GM12878 (cell line): ENCODE results near the gene S100G. TPM values are rescaled to one million over a fixed set of nuclear protein-coding genes. Genes with fewer than 3 reads are reported as not detected.

ENCODE experiments used
- ATAC-seq: fragments of 200-7000 bp; cut with Tn5 transposase; 3 replicates; pipeline ENCODE4 v1.9.1; 2020; ENCODE audit warnings: mild to moderate bottlenecking, moderate library complexity
- BruUV-seq: library from RNA; stranded (reverse); fragments of 400-500 nt; replicated peaks from 2 replicates; lab custom pipeline; 2021; lab: Mats Ljungman, UMichigan
- CTCF ChIA-PET: fragments of 300-600 bp; sonication (Branson Sonifier 250); formaldehyde crosslinking; extraction: SDS; loops from one replicate; lab custom pipeline; 2021; ENCODE audit warnings: inconsistent platforms; lab: Yijun Ruan, JAX
- POLR2A ChIA-PET: fragments of 350-600 bp; formaldehyde crosslinking; extraction: SDS; loops from one replicate; lab custom pipeline; 2021; ENCODE audit warnings: inconsistent platforms; lab: Charles Lee
- RAD21 ChIA-PET: fragments of 300-600 bp; sonication (Branson Sonifier 250); formaldehyde crosslinking; loops from one replicate; lab custom pipeline; 2023; ENCODE audit warnings: antibody characterized with exemption; ENCODE audit not compliant: unreplicated experiment; lab: Charles Lee
- SMC1A ChIA-PET: fragments of 300-600 bp; sonication (Branson Sonifier 250); formaldehyde crosslinking; loops from one replicate; lab custom pipeline; 2023; ENCODE audit not compliant: unreplicated experiment, uncharacterized antibody; lab: Charles Lee
- DNase-seq: peaks from one replicate; pipeline ENCODE4 v3.0.0-alpha.2; 2011; ENCODE audit warnings: low read depth, low spot score
- FAIRE-seq: peaks from 3 replicates; lab custom pipeline; 2011; peaks lifted over from hg19 to GRCh38; lab: Jason Lieb, UNC
- H2AFZ ChIP-seq: 2 replicates; pipeline ENCODE4 v1.6.0; 2011; ENCODE audit warnings: low read depth, low read length, control low read depth; ENCODE audit not compliant: control insufficient read depth
- H3K27ac ChIP-seq: 2 replicates; pipeline ENCODE4 v1.5.1; 2011; ENCODE audit warnings: control low read depth; ENCODE audit not compliant: control insufficient read depth, insufficient read depth
- H3K27me3 ChIP-seq, 2 experiments: replicated peaks in 1 of 2; 2 replicates each; pipeline versions ENCODE4 v1.6.0 to v1.6.1; 2011; ENCODE audit warnings: low read length in 1 of 2; ENCODE audit not compliant: control insufficient read depth in 2 of 2, insufficient read depth in 2 of 2
- H3K36me3 ChIP-seq, 2 experiments: 2 replicates each; pipeline ENCODE4 v1.5.1; 2011; ENCODE audit warnings: low read length in 1 of 2; ENCODE audit not compliant: control insufficient read depth in 2 of 2, insufficient read depth in 2 of 2
- H3K4me1 ChIP-seq: 2 replicates; pipeline ENCODE4 v1.6.1; 2011; ENCODE audit warnings: mild to moderate bottlenecking, low read length, moderate library complexity, mixed read lengths; ENCODE audit not compliant: control insufficient read depth, insufficient read depth
- H3K4me2 ChIP-seq: 2 replicates; pipeline ENCODE4 v1.6.0; 2011; ENCODE audit warnings: control low read depth; ENCODE audit not compliant: control insufficient read depth, insufficient read depth
- H3K4me3 ChIP-seq: fragments of 200-600 bp; sonication (generic); 2 replicates; pipeline ENCODE4 v1.5.1; 2016
- H3K79me2 ChIP-seq: 2 replicates; pipeline ENCODE4 v1.6.0; 2011; ENCODE audit warnings: low read length; ENCODE audit not compliant: control insufficient read depth, insufficient read depth
- H3K9ac ChIP-seq: 2 replicates; pipeline ENCODE4 v1.8.0; 2011; ENCODE audit warnings: low read length, control low read depth, mixed read lengths; ENCODE audit not compliant: control insufficient read depth, insufficient read depth
- H3K9me3 ChIP-seq: replicated peaks from 3 replicates; pipeline ENCODE4 v1.5.1; 2011; ENCODE audit warnings: mild to moderate bottlenecking, low read length; ENCODE audit not compliant: control insufficient read depth, insufficient read depth
- H4K20me1 ChIP-seq: 2 replicates; pipeline ENCODE4 v1.6.0; 2011; ENCODE audit not compliant: control insufficient read depth, insufficient read depth
- CBX5 ChIP-seq: sonication (generic); IDR thresholded peaks from 2 replicates; pipeline ENCODE4 v1.6.1; 2016; ENCODE audit warnings: low read depth, moderate library complexity, mild to moderate bottlenecking, inconsistent platforms
- CHD2 ChIP-seq: IDR thresholded peaks from 2 replicates; pipeline ENCODE4 v1.6.1; 2011; ENCODE audit warnings: low read depth, low read length, improper control_type of control experiment, borderline replicate concordance
- CREB1 ChIP-seq: IDR thresholded peaks from 2 replicates; pipeline ENCODE4 v1.6.1; 2012; ENCODE audit warnings: low read depth, mild to moderate bottlenecking, inconsistent platforms
- MEF2A ChIP-seq: IDR thresholded peaks from 2 replicates; pipeline ENCODE4 v1.6.1; 2011; ENCODE audit warnings: low read depth, mild to moderate bottlenecking, low read length, moderate library complexity; ENCODE audit not compliant: insufficient read depth
- NR2C2 ChIP-seq: IDR thresholded peaks from 2 replicates; pipeline ENCODE4 v1.6.1; 2011; ENCODE audit warnings: borderline replicate concordance, low read depth; ENCODE audit not compliant: control insufficient read depth, insufficient read length
- PML ChIP-seq: IDR thresholded peaks from 2 replicates; pipeline ENCODE4 v1.6.1; 2012; ENCODE audit warnings: low read length, inconsistent platforms
- POLR2AphosphoS2 ChIP-seq: IDR thresholded peaks from 2 replicates; pipeline ENCODE4 v1.6.1; 2011; ENCODE audit warnings: low read depth, mild to moderate bottlenecking, low read length, improper control_type of control experiment, moderate library complexity
- POLR2AphosphoS5 ChIP-seq: IDR thresholded peaks from 2 replicates; pipeline ENCODE4 v1.6.1; 2011; ENCODE audit warnings: mild to moderate bottlenecking, low read length, inconsistent platforms
- RB1 ChIP-seq: fragments of 450-650 bp; formaldehyde crosslinking; IDR thresholded peaks from 2 replicates; pipeline ENCODE4 v1.6.1; 2017; ENCODE audit warnings: mild to moderate bottlenecking, borderline replicate concordance
- RBBP5 ChIP-seq: fragments of 200-600 bp; sonication (generic); conservative IDR thresholded peaks from 2 replicates; pipeline ENCODE4 v1.6.1; 2016
- TAF1 ChIP-seq: IDR thresholded peaks from 2 replicates; pipeline ENCODE4 v1.6.1; 2011; ENCODE audit warnings: mild to moderate bottlenecking, low read depth, low read length, borderline replicate concordance
- TARDBP ChIP-seq: IDR thresholded peaks from 2 replicates; pipeline ENCODE4 v1.6.1; 2016; ENCODE audit warnings: borderline replicate concordance
- TCF3 ChIP-seq: IDR thresholded peaks from 2 replicates; pipeline ENCODE4 v1.6.1; 2012; ENCODE audit warnings: low read depth, mild to moderate bottlenecking, low read length, borderline replicate concordance; ENCODE audit not compliant: insufficient read depth
- ZNF384 ChIP-seq: IDR thresholded peaks from 2 replicates; pipeline ENCODE4 v1.6.1; 2012; ENCODE audit warnings: low read depth, mild to moderate bottlenecking, low read length, improper control_type of control experiment, borderline replicate concordance
- WGBS: methylation state at CpG from one replicate; pipeline ENCODE4 v1.1.6; 2016; ENCODE audit warnings: low lambda C conversion rate; ENCODE audit not compliant: insufficient replicate concordance, insufficient coverage; ENCODE audit errors: missing lambda C conversion rate; 5-methylcytosine and 5-hydroxymethylcytosine counted together
- in situ Hi-C: fragments of 300-500 bp; cut with MboI; formaldehyde crosslinking; loops from 9 replicates; pipeline ENCODE4 v1.14.3; 2018; ENCODE audit warnings: mixed read lengths
- intact Hi-C: fragments of 100-400 bp; cut with micrococcal nuclease; formaldehyde crosslinking; loops from one replicate; pipeline ENCODE4 v1.14.2; 2022; ENCODE audit not compliant: unreplicated experiment
- polyA plus RNA-seq, 11 experiments: library from polyadenylated mRNA; depleted of rRNA in 4 of 11; unstranded in 6 of 11; stranded (reverse) in 5 of 11; fragments of >200 nt; fragmentation: Nextera tagmentation in 4 of 11; fragmentation: Illumina TruSeq in 1 of 11; extraction: Ambion mirVana in 4 of 11; extraction: Trizol in 1 of 11; gene quantifications; 1 replicate in 1 of 11; 2 replicates in 10 of 11; pipeline versions ENCODE4 v1.2.1 to v1.2.3, GENCODE V29; 2011 to 2016; ENCODE audit warnings: inconsistent platforms in 2 of 11, missing spikeins in 2 of 11, low read depth in 1 of 11
- total RNA-seq, 4 experiments: library from RNA; depleted of rRNA in 3 of 4; stranded (reverse); fragments of >200 nt in 3 of 4; fragmentation: Illumina TruSeq in 1 of 4; extraction: Trizol in 1 of 4; gene quantifications; 2 replicates each; pipeline versions ENCODE4 v1.2.1 to v1.2.3, GENCODE V29; 2013 to 2021
- TF ChIP-seq, protein P1 (sequence below): IDR thresholded peaks from 2 replicates; pipeline ENCODE4 v1.6.1; 2011; ENCODE audit warnings: low read depth, mild to moderate bottlenecking, low read length, moderate library complexity, borderline replicate concordance; ENCODE audit errors: extremely low read depth
- TF ChIP-seq, protein P2 (sequence below): IDR thresholded peaks from 2 replicates; pipeline ENCODE4 v1.6.1; 2012; ENCODE audit warnings: low read depth, low read length, improper control_type of control experiment

The S100G gene
- total and polyA plus RNA-seq, 10 of the 15 experiments (the other 5 are each of a cell fraction or from before 2014, with no cell fraction given), result not detected

DNA sequence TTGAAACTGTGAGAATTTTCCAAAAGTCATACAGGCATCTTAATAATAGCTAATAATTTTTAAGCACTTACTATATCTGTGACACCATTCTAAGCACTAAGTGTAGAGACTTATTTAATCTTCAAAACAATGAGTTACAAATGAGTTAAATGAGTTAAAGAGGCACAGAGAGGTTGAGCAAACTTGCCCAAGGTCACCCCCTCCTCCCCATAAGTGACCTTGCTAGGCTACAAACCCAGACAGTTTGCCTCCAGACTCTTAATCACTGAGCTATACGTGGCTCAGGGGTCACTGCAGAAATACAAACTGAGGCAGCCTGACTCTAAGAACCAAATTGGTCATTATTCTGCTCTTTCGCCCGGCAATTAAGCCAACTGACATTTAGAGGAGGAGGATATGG is 47.0 kb downstream of the S100G start:
- H3K4me2 ChIP-seq, result no peak overlapping the region
- in situ Hi-C loops (no loop called here), intact Hi-C loops (loop anchor here (1.0 to 5.0 kb wide), 3 partner anchors 261 to 1200 kb away; no protein-coding TSS in a partner anchor)
- H3K79me2 ChIP-seq, result no peaks in the 10 kb centered on the region
- ChIA-PET POLR2A (interaction anchor here (0.6 kb wide), 1 partner anchor 1293 kb away, joined by 5 read pairs; no protein-coding TSS in a partner anchor), RAD21 (no interaction called here), CTCF (interaction anchor here (0.6 to 3.2 kb wide), 10 partner anchors 9 to 1221 kb away, joined by 3 to 19 read pairs (median 3); no protein-coding TSS in a partner anchor), SMC1A (interaction anchor here (0.5 to 1.1 kb wide), 3 partner anchors 9 to 159 kb away, joined by 3 read pairs; no protein-coding TSS in a partner anchor)
- DNase-seq (no peak), FAIRE-seq (no peak), ATAC-seq (no peak)
- H3K4me1 ChIP-seq, result no peaks in the 10 kb centered on the region
- WGBS, result 51% methylated on average over 3 of the region's 3 CpGs
- H3K9me3 ChIP-seq, result no peaks in the 10 kb centered on the region
- no peak overlapping the region for H3K9ac ChIP-seq
- TF ChIP-seq, protein P1, sequence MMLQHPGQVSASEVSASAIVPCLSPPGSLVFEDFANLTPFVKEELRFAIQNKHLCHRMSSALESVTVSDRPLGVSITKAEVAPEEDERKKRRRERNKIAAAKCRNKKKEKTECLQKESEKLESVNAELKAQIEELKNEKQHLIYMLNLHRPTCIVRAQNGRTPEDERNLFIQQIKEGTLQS, result no peak
- TF ChIP-seq, protein P2, sequence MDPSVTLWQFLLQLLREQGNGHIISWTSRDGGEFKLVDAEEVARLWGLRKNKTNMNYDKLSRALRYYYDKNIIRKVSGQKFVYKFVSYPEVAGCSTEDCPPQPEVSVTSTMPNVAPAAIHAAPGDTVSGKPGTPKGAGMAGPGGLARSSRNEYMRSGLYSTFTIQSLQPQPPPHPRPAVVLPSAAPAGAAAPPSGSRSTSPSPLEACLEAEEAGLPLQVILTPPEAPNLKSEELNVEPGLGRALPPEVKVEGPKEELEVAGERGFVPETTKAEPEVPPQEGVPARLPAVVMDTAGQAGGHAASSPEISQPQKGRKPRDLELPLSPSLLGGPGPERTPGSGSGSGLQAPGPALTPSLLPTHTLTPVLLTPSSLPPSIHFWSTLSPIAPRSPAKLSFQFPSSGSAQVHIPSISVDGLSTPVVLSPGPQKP, result no peak
- TF ChIP-seq TCF3 (no peak), PML (no peak)
- no peaks in the 10 kb centered on the region for H4K20me1 ChIP-seq
- no peak overlapping the region for H3K4me3 ChIP-seq
- H3K27me3 ChIP-seq, result no peaks in the 10 kb centered on the region
- BruUV-seq, result no TSS peak
- H3K36me3 ChIP-seq, result no peaks in the 10 kb centered on the region
- H3K27ac ChIP-seq, result no peak overlapping the region
- no peak overlapping the region for H2AFZ ChIP-seq

DNA sequence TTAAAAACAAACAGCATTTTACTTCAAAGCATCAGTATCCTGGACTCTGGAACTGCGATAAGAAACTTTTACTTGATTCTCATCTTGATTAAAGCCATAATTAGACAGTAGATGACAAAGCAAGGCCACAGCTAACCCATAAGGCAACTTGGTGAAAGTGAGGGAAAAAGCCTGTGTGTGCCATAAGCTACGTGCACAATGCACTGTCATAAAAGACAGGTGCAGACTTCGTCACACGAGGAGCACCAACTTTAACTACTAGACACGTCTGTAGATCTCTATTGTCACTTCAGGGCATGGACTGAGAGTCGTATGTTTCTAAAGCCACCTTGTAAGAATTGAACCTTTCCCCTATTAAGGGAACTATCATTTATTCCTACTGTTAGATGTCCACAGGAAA is 49.4 kb downstream of the S100G start:
- no peak for FAIRE-seq
- Histone ChIP-seq H3K36me3 (no peaks in the 10 kb centered on the region), H3K27ac (no peak overlapping the region), H3K9me3 (no peaks in the 10 kb centered on the region), H3K4me1 (no peaks in the 10 kb centered on the region), H4K20me1 (no peaks in the 10 kb centered on the region), H3K4me2 (no peak overlapping the region), H2AFZ (no peak overlapping the region), H3K79me2 (no peaks in the 10 kb centered on the region), H3K27me3 (no peaks in the 10 kb centered on the region), H3K9ac (no peak overlapping the region), H3K4me3 (no peak overlapping the region)
- ChIA-PET POLR2A (interaction anchor here (0.6 kb wide), 1 partner anchor 13 kb away, joined by 3 read pairs; no protein-coding TSS in a partner anchor), CTCF (interaction anchor here (0.6 kb wide), 2 partner anchors 22 to 181 kb away, joined by 3 to 4 read pairs; no protein-coding TSS in a partner anchor), RAD21 (no interaction called here), SMC1A (no interaction called here)
- WGBS, result 67% methylated on average over 6 of the region's 6 CpGs
- BruUV-seq, result no TSS peak
- no peak for DNase-seq
- ATAC-seq, result no peak
- intact Hi-C loops (loop anchor here (5.0 kb wide), 2 partner anchors 1017 to 1202 kb away; no protein-coding TSS in a partner anchor), in situ Hi-C loops (no loop called here)
- TF ChIP-seq POLR2AphosphoS5 (no peak), TARDBP (no peak), POLR2AphosphoS2 (no peak), ZNF384 (no peak), NR2C2 (no peak), RB1 (no peak), CBX5 (no peak), MEF2A (no peak), RBBP5 (no peak), CHD2 (no peak), CREB1 (no peak), TAF1 (no peak)
